ENCODE measurements around the gene TACSTD2.

DNA sequence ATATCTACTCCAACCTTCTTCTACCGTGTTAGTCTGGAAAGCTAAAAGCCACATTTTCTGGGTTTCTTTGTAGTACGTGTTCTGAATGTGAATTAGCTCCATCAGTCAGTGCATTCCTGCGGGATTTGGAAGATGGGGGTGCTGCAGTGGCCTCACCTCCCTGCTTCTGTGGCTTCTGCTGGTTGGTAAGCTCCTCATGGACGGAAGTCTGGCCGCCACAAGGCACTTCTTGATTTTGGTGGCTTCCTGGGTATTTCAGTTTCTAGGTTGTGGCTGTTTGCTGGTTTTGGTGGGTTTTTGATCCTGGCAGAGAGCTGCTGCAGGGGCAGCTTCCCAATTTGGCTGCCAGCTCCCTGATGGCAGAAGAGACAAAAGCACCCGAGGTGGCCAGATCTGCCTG is 20.9 kb upstream of the TACSTD2 start:
- no peak for TF ChIP-seq POLR2A (IDR thresholded peaks at IDR 0.05)
- TF ChIP-seq, protein P1, sequence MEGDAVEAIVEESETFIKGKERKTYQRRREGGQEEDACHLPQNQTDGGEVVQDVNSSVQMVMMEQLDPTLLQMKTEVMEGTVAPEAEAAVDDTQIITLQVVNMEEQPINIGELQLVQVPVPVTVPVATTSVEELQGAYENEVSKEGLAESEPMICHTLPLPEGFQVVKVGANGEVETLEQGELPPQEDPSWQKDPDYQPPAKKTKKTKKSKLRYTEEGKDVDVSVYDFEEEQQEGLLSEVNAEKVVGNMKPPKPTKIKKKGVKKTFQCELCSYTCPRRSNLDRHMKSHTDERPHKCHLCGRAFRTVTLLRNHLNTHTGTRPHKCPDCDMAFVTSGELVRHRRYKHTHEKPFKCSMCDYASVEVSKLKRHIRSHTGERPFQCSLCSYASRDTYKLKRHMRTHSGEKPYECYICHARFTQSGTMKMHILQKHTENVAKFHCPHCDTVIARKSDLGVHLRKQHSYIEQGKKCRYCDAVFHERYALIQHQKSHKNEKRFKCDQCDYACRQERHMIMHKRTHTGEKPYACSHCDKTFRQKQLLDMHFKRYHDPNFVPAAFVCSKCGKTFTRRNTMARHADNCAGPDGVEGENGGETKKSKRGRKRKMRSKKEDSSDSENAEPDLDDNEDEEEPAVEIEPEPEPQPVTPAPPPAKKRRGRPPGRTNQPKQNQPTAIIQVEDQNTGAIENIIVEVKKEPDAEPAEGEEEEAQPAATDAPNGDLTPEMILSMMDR (IDR thresholded peaks at IDR 0.05 in 4 of 5, conservative IDR thresholded peaks at IDR 0.05 in 1 of 5): no peak
